GM10266 (cell line): ENCODE data around the gene COQ4.
A peak's percentile ranks its signal among the peaks of the same experiment; 100 is the strongest.

ENCODE experiments used
- DNase-seq: peaks from one replicate; pipeline ENCODE4 v3.0.0; 2012; ENCODE audit errors: extremely low spot score
- TF ChIP-seq, protein P1 (sequence below): IDR thresholded peaks from 2 replicates; pipeline ENCODE4 v1.5.1; 2012; ENCODE audit warnings: mild to moderate bottlenecking, low read depth; ENCODE audit not compliant: control insufficient read depth, insufficient read depth; ENCODE audit errors: missing control alignments

The COQ4 gene

DNA sequence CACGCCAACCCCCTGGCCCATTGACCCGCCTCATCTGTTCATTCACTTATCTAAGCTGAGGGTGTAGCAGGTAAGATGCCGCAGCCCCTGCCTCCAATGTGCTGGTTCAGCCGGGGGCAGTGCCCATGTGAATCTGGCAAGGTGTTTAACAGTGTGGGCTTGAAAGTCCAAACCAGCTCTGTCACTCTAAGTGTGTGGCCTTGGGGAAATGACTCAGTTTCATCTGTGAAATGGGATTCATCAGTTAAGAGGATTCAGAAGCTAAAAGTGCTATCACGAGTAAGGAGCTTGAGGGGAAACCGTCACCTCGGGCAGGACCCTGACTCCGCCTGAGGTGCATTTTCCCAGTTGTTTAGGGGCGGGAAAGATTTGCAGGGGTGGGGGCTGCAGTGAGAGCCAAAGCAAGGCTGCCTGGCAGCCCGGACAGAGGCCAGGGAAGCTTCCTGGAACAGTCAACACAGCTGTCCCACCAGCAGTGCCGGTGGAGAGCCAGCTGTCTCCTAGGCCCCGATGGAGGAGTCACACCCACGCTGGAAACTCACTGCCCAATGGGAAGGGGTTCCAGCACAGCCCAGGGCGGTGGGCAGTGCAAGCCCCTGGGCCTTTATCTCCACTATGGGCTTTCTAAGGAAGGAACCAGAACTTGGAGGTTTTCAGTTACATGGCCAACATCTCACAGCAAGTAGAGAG is 38.8 kb downstream of the COQ4 start:
- TF ChIP-seq, protein P1, sequence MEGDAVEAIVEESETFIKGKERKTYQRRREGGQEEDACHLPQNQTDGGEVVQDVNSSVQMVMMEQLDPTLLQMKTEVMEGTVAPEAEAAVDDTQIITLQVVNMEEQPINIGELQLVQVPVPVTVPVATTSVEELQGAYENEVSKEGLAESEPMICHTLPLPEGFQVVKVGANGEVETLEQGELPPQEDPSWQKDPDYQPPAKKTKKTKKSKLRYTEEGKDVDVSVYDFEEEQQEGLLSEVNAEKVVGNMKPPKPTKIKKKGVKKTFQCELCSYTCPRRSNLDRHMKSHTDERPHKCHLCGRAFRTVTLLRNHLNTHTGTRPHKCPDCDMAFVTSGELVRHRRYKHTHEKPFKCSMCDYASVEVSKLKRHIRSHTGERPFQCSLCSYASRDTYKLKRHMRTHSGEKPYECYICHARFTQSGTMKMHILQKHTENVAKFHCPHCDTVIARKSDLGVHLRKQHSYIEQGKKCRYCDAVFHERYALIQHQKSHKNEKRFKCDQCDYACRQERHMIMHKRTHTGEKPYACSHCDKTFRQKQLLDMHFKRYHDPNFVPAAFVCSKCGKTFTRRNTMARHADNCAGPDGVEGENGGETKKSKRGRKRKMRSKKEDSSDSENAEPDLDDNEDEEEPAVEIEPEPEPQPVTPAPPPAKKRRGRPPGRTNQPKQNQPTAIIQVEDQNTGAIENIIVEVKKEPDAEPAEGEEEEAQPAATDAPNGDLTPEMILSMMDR: no peak
- DNase-seq: no peak

DNA sequence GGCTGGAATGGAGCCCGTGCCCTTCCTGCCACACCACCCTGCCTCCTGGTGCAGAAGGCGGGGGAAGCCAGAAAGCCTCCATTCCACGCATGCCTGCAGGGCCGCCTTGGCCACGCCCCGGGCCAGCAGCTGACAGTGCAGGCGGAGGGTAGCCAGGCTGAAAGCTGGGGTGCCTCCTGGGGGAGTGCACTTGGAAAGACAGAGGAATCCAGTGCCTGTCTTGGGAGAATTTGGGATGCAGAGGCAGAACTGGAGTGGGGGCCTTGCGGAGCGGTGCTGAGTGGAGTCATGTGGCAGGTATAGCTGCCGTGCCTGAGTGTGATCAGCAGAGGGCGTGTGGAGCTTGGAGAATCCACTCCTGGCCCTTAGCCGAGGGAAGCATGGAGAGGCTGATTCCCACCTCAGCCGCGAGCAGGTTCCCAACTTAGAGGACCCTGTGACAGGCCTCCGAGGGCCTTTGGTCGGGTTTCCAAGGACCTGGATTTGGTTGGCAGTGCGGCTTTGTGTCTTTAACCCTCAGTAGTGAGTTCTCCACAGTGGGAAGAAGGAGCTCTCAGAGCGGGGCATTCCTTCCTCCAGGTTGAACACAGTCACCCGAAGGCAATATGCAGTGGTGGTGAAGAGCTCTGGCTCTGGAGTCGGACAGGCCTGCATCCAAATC is 39.5 kb downstream of the COQ4 start:
- DNase-seq: peak; percentile 85
- TF ChIP-seq, protein P1: peak; percentile 96

DNA sequence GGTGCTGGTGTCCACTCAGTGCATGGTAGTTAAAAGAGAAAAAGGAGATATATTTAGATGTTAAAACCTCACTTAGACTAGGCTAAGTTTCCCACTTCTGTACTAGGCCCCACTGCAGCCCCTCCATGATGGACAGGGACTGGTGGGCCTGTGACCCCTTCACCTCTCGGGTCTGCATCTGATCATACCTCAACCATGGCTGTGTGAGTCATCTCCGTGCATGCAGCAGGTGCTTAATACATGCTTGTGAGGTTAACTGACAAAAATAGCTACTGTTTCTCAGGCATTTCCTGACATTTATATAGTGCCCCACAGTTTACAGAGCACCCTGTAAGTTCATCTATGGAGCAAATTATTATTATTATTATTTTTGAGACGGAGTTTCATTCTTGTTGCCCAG is 40.1 kb downstream of the COQ4 start:
- TF ChIP-seq, protein P1: no peak
- DNase-seq: no peak

DNA sequence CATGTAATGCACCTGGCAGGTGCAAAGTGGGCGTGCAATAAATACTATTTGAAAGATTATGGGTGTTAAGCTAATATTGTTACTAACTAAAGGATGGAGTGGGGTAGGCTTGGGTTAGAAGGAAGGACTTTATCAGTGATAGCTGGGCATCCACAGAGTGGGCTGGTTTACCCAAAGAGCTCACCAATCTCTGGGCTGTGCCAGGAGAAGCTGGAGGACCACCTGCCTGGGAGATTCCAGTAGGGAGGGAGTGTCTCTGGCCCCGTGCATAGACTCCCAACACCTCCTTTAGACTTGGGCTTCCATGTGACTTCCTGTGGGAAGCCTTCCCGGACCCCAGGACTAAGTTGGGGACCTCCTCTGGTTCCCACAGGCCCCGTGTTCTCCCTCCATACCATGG is 42.9 kb downstream of the COQ4 start:
- TF ChIP-seq, protein P1: no peak
- no peak for DNase-seq

DNA sequence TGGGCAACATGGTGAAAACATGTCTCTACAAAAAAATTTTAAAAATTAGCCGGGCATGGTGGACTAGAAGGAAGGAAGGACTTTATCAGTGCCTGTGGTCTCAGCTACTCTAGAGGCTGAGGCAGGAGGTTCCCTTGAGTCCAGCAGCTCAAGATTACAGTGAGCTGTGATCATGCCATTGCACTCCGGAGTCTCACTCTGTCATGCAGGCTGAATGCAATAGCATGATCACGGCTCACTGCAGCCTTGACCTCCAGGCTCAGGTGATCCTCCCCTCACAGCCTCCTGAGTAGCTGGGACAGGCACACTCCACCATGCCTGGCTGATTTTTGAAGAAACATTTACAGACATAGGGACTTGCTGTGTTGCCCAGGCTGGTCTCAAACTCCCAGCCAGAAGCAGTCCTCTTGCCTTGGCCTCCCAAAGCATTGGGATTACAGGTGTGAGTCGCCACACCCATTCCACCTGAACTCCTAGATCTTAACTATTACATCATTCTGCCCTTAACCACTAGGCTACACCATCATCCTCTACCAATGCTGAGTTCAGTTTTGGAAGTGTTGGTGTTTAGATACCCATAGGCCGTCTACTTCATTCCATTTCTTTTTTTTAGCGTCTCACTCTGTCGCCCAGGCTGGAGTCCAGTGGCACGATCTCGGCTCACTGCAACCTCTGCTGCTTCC is 46.5 kb downstream of the COQ4 start:
- TF ChIP-seq, protein P1: no peak
- no peak for DNase-seq

DNA sequence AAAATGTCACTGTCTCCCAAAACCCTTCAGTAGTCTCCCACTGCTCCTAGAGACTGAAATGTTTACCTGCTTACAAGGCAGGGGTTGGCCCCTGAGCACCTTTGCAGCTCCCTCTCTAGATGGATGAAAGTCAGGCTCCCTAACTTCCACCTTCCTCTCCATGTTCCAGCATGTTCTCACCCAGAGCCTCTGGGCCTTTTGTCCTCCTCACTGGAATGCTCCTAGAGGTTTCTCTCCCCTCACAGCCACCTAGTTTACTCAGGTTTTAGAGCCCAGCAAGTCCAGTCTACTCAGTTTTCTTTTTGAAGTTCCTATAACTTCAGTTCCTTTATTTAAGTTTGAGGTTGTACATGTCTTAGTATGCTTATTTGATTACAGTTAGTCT is 47.7 kb downstream of the COQ4 start:
- no peak for DNase-seq
- TF ChIP-seq, protein P1: no peak
